Neuronal stem cell (in vitro differentiated cells): ENCODE results near the gene TAOK2.
A peak's percentile ranks its signal among the peaks of the same experiment; 100 is the strongest.

Source experiments
- DNase-seq: peaks from one replicate; pipeline ENCODE4 v3.0.0-alpha.2; 2013; ENCODE audit warnings: low spot score
- H2AFZ ChIP-seq: one replicate; pipeline ENCODE4 v1.6.1; 2013; ENCODE audit warnings: mild to moderate bottlenecking, low read length, inconsistent platforms
- H2AK5ac ChIP-seq: 2 replicates; pipeline ENCODE4 v1.6.1; 2013; ENCODE audit warnings: low read depth, mild to moderate bottlenecking, inconsistent platforms, low read length, moderate library complexity, mixed read lengths
- H2BK120ac ChIP-seq: 2 replicates; pipeline ENCODE4 v1.6.1; 2013; ENCODE audit warnings: low read depth, mild to moderate bottlenecking, inconsistent platforms, low read length, moderate library complexity, mixed read lengths
- H2BK12ac ChIP-seq: one replicate; pipeline ENCODE4 v1.6.1; 2013; ENCODE audit warnings: low read length, inconsistent platforms
- H2BK15ac ChIP-seq: 2 replicates; pipeline ENCODE4 v1.6.1; 2013; ENCODE audit warnings: mild to moderate bottlenecking, low read length, inconsistent platforms, mixed read lengths
- H2BK5ac ChIP-seq: one replicate; pipeline ENCODE4 v1.6.1; 2013; ENCODE audit warnings: inconsistent platforms, mild to moderate bottlenecking, low read length, moderate library complexity
- H3K14ac ChIP-seq: one replicate; pipeline ENCODE4 v1.6.1; 2013; ENCODE audit warnings: low read length, inconsistent platforms
- H3K18ac ChIP-seq: 2 replicates; pipeline ENCODE4 v1.6.1; 2013; ENCODE audit warnings: low read length, inconsistent platforms
- H3K23ac ChIP-seq: 2 replicates; pipeline ENCODE4 v1.6.1; 2013; ENCODE audit warnings: low read depth, mild to moderate bottlenecking, mixed read lengths, low read length, inconsistent platforms; ENCODE audit not compliant: poor library complexity
- H3K27ac ChIP-seq: replicated peaks from 3 replicates; pipeline ENCODE4 v1.5.1; 2013; ENCODE audit warnings: low read length, inconsistent platforms
- H3K27me3 ChIP-seq, 3 experiments: 2 replicates each; pipeline ENCODE4 v1.6.1; 2013; ENCODE audit warnings: low read length in 3 of 3, mild to moderate bottlenecking in 2 of 3, inconsistent platforms in 1 of 3, low read depth in 1 of 3, mixed read lengths in 1 of 3, moderate library complexity in 1 of 3; ENCODE audit not compliant: control insufficient read depth in 3 of 3, insufficient read depth in 3 of 3
- H3K36me3 ChIP-seq, 2 donors: replicated peaks in 1 of 2; 2 replicates each; pipeline ENCODE4 v1.6.1; 2013; ENCODE audit warnings: low read length in 2 of 2; ENCODE audit not compliant: control insufficient read depth in 2 of 2, insufficient read depth in 2 of 2
- H3K4ac ChIP-seq: 2 replicates; pipeline ENCODE4 v1.6.1; 2013; ENCODE audit warnings: inconsistent platforms, mild to moderate bottlenecking, low read length, moderate library complexity
- H3K4me1 ChIP-seq, 2 donors: 1 replicate in 1 of 2; 2 replicates in 1 of 2; pipeline ENCODE4 v1.6.1; 2013; ENCODE audit warnings: low read length in 2 of 2, low read depth in 1 of 2; ENCODE audit not compliant: control insufficient read depth in 2 of 2, insufficient read depth in 1 of 2
- H3K4me2 ChIP-seq: one replicate; pipeline ENCODE4 v1.6.1; 2013; ENCODE audit warnings: mild to moderate bottlenecking, low read length, inconsistent platforms; ENCODE audit not compliant: insufficient read depth, poor library complexity, severe bottlenecking
- H3K4me3 ChIP-seq, 2 donors: 2 replicates each; pipeline ENCODE4 v1.5.1; 2013; ENCODE audit warnings: low read length in 2 of 2, mild to moderate bottlenecking in 2 of 2, inconsistent platforms in 1 of 2, moderate library complexity in 1 of 2
- H3K79me1 ChIP-seq: one replicate; pipeline ENCODE4 v1.6.1; 2013; ENCODE audit warnings: low read depth, mild to moderate bottlenecking, inconsistent platforms, low read length, moderate library complexity
- H3K9ac ChIP-seq: one replicate; pipeline ENCODE4 v1.6.1; 2013; ENCODE audit warnings: mild to moderate bottlenecking, low read depth, low read length, inconsistent platforms; ENCODE audit not compliant: poor library complexity
- H3K9me3 ChIP-seq, 2 donors: replicated peaks in 1 of 2; 2 replicates each; pipeline versions ENCODE3 to v1.6.1; 2013; ENCODE audit warnings: low read length in 2 of 2, mild to moderate bottlenecking in 2 of 2, inconsistent platforms in 1 of 2, low read depth in 1 of 2, mixed read lengths in 1 of 2, moderate library complexity in 1 of 2; ENCODE audit not compliant: control insufficient read depth in 2 of 2, insufficient read depth in 1 of 2
- H4K8ac ChIP-seq: one replicate; pipeline ENCODE4 v1.6.1; 2013; ENCODE audit warnings: low read depth, mild to moderate bottlenecking, inconsistent platforms, low read length, moderate library complexity
- H4K91ac ChIP-seq: one replicate; pipeline ENCODE4 v1.6.1; 2013; ENCODE audit warnings: low read length, low read depth, mild to moderate bottlenecking, inconsistent platforms; ENCODE audit not compliant: poor library complexity
- WGBS, 2 donors: extraction: QIAGEN DNeasy Blood & Tissue Kit; methylation state at CpG; one replicate each; pipeline ENCODE4 v1.1.7; 2013; ENCODE audit warnings: missing lambda C conversion rate in 2 of 2, mixed read lengths in 1 of 2; ENCODE audit not compliant: insufficient read length in 2 of 2, insufficient replicate concordance in 1 of 2; ENCODE audit errors: extremely low coverage in 2 of 2; 5-methylcytosine and 5-hydroxymethylcytosine counted together

Gene TAOK2

DNA sequence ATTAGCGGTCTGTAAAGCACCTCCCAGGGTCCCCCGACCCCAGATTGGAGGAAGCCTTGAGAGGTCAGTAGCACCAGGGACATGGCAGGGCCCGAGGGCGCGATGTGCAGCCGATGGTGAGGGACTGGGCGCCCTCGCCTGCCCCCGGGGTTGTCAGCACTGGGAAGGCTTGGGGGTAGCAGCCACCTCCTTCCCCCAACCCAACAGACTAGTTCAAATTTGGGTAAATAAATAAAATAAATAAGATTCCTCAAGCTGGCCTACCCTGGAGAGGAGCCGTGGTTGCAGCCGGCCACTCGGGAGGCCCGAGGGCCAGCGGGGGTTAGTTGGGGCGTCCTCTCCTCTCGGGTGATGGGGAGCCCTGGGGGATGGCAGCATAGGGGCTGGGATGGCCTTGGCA, 50.8 kb downstream of the TAOK2 start:
- Histone ChIP-seq H4K91ac (no peak overlapping the region), H2AK5ac (no peak overlapping the region), H3K27ac (no peak overlapping the region), H2BK120ac (no peak overlapping the region), H4K8ac (no peak overlapping the region), H3K9me3 (no peaks in the 10 kb centered on the region), H3K27me3 (peaks cover 0 to 20% (median 0%) of the 10 kb centered on the region in 3 experiments), H3K23ac (peak overlapping the region; percentile 40), H3K4me3 (no peak overlapping the region), H3K4me2 (no peak overlapping the region), H3K14ac (no peak overlapping the region), H3K79me1 (peaks cover 4% of the 10 kb centered on the region), H3K9ac (no peak overlapping the region), H3K4me1 (peaks cover 4 to 9% of the 10 kb centered on the region in 2 donors), H2BK12ac (no peak overlapping the region), H3K36me3 (peaks cover 0 to 7% of the 10 kb centered on the region in 2 donors), H2BK15ac (no peak overlapping the region), H2BK5ac (peak overlapping the region; percentile 73), H3K18ac (no peak overlapping the region), H2AFZ (no peak overlapping the region), H3K4ac (no peak overlapping the region)
- DNase-seq: no peak
- no CpG with 5 or more reads among the region's 16 CpGs for WGBS, 2 donors

DNA sequence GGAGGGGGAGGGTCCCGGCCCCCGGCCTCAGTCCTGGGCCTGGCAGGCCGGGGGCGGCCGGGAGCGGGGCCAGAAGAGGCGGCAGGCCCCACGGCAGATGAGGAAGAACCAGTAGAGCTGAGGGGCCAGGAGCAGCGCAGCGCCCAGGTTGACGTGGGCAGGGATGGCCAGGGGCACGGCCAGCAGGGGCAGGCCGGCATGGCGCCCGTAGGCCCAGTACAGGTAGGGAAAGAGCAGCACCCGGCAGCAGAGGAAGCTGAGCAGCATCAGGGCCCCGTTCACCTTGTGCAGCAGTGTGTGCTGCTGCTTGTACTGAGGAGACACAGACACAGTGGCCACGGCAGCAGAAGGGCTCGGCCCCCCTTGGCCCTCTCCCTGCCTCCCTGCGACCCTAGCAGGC, 51.5 kb downstream of the TAOK2 start:
- Histone ChIP-seq H4K8ac (no peak overlapping the region), H2AK5ac (no peak overlapping the region), H2BK15ac (peak overlapping the region; percentile 30), H3K23ac (no peak overlapping the region), H3K18ac (no peak overlapping the region), H3K4me3 (no peak overlapping the region), H2BK5ac (peak overlapping the region; percentile 73), H3K27ac (no peak overlapping the region), H3K9me3 (no peaks in the 10 kb centered on the region), H3K14ac (peak overlapping the region; percentile 6), H3K9ac (no peak overlapping the region), H2BK120ac (no peak overlapping the region), H3K4me1 (peaks cover 4 to 13% of the 10 kb centered on the region in 2 donors), H4K91ac (no peak overlapping the region), H3K27me3 (peaks cover 0 to 24% (median 0%) of the 10 kb centered on the region in 3 experiments), H3K79me1 (peaks cover 4% of the 10 kb centered on the region), H3K4ac (no peak overlapping the region), H2AFZ (no peak overlapping the region), H3K36me3 (peaks cover 0 to 7% of the 10 kb centered on the region in 2 donors), H3K4me2 (no peak overlapping the region), H2BK12ac (no peak overlapping the region)
- DNase-seq: no peak
- no CpG with 5 or more reads among the region's 20 CpGs for WGBS, 2 donors

DNA sequence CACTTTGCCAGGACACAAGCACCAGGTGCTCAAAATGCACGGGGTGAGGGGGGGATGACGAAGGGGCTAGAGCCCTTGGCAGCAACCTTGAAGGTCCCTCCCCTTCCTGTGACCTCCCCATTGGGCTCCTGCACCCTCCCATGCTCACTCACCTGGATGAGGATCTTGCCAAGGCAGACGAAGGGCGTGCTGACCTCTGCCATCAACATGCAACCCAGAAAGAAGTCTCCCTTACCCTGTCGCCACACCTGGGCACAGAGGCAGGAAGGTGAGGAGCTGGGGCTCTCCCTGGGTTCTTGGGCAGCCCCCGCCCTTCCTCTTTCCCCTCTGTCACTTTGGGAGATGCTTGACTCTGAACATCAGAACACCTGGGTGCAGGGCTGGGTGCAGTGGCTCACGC, 51.9 kb downstream of the TAOK2 start:
- Histone ChIP-seq H3K27ac (no peak overlapping the region), H2AFZ (no peak overlapping the region), H2BK5ac (no peak overlapping the region), H3K9me3 (no peaks in the 10 kb centered on the region), H3K18ac (no peak overlapping the region), H3K4ac (no peak overlapping the region), H3K23ac (no peak overlapping the region), H3K14ac (no peak overlapping the region), H4K91ac (no peak overlapping the region), H3K79me1 (peaks cover 4% of the 10 kb centered on the region), H3K27me3 (peaks cover 0 to 24% (median 0%) of the 10 kb centered on the region in 3 experiments), H3K4me2 (no peak overlapping the region), H2BK15ac (peak overlapping the region; percentile 30), H2AK5ac (no peak overlapping the region), H2BK120ac (no peak overlapping the region), H3K4me1 (peaks cover 7 to 15% of the 10 kb centered on the region in 2 donors), H4K8ac (peak overlapping the region; percentile 77), H3K4me3 (no peak overlapping the region), H3K36me3 (peaks cover 0 to 7% of the 10 kb centered on the region in 2 donors), H2BK12ac (no peak overlapping the region), H3K9ac (no peak overlapping the region)
- WGBS, 2 donors: no CpG with 5 or more reads among the region's 7 CpGs
- no peak for DNase-seq

DNA sequence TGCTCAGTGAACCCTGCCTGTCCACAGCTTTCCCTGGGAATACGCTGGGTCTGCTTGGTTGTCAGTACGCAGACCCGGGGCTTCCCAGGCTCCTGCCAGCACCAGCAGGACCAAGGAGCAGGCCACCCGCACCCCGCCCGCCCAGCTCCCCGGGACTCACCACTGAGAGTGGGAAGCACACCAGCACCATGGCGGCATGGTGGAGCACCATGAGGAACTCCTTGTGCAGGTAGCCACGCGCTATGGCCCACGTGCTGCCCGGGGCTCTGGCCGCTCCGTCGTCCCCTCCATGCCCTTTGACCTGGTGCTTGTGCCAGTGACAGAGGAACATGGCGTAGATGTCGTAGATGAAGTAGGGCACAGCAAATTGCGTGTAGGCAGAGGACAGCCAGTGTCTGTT, 52.8 kb downstream of the TAOK2 start:
- H3K79me1 ChIP-seq: peaks cover 2% of the 10 kb centered on the region
- no peak overlapping the region for H2BK15ac ChIP-seq
- no peak overlapping the region for H2BK5ac ChIP-seq
- peak overlapping the region; percentile 65 for H3K14ac ChIP-seq
- H3K4me3 ChIP-seq: no peak overlapping the region
- WGBS, 2 donors: no CpG with 5 or more reads among the region's 18 CpGs
- H2BK120ac ChIP-seq: no peak overlapping the region
- no peak overlapping the region for H3K4ac ChIP-seq
- H3K18ac ChIP-seq: no peak overlapping the region
- DNase-seq: no peak
- no peak overlapping the region for H4K91ac ChIP-seq
- H3K9me3 ChIP-seq: no peaks in the 10 kb centered on the region
- H3K4me2 ChIP-seq: no peak overlapping the region
- no peak overlapping the region for H4K8ac ChIP-seq
- H3K23ac ChIP-seq: peak overlapping the region; percentile 69
- H3K4me1 ChIP-seq: peaks cover 6 to 17% of the 10 kb centered on the region in 2 donors
- no peak overlapping the region for H2AFZ ChIP-seq
- H2AK5ac ChIP-seq: no peak overlapping the region
- no peak overlapping the region for H2BK12ac ChIP-seq
- peak overlapping the region; percentile 56 for H3K9ac ChIP-seq
- peaks cover 0 to 7% of the 10 kb centered on the region in 2 donors for H3K36me3 ChIP-seq
- peaks cover 0 to 24% (median 0%) of the 10 kb centered on the region in 3 experiments for H3K27me3 ChIP-seq
- no peak overlapping the region for H3K27ac ChIP-seq
